ENCODE measurements around the gene COL23A1.

Gene COL23A1

DNA sequence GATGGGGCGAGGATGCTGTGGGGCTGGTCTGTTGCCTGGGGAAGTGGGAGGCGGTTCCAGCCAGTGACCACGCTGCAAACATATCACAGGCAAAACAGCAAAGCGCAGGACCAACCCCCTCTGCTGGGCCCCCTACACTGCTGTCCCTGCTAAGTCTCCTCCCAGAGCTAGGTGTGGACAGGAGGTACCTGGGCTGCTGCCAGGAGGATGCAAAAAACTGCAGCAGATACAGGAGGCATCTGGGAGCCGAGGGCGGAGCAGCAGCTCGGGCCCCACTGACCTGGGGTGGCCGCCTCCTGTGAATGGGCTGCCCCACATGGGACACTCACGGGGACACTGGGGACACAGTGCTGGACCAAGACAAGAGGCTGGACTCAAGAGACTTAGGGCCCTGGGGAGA is 309.6 kb downstream of the COL23A1 start:
- no peak for DNase-seq (ENCODE audit: low read depth)

DNA sequence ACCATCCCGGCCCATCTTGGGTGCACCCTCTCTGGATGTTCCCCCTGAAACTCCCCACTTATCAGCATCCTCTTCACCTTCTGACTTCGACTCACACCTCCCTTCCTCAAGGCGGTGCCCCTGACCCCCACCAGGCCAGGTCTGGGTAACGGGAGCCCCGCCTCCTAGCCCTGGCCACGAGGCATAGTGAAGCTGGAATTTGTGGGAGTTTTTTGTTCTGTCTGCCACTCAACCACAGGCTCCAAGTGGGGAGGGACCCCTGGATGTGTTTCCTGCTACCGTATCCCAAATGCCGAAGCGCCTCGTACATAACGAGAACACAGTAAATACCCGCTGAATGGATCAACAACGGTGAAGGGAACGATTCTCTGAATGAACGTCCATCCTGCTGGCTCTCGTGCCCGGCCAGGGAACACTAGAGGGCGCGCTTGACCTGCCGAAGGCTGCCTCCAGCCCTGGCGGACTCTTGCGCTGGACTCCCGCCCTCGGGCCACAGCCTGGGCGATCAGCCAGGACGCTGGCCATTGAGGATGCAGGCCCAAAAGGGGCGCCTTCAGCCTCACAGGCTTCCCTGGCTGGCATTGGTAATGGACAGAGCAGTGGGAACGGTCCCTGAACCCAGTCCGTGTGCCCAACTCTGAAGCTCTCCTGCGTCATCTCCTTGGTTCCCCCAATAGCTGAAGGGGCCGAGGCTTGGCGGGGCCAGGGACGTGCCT is 310.3 kb downstream of the COL23A1 start:
- peak; percentile 13 for DNase-seq (ENCODE audit: low read depth)

DNA sequence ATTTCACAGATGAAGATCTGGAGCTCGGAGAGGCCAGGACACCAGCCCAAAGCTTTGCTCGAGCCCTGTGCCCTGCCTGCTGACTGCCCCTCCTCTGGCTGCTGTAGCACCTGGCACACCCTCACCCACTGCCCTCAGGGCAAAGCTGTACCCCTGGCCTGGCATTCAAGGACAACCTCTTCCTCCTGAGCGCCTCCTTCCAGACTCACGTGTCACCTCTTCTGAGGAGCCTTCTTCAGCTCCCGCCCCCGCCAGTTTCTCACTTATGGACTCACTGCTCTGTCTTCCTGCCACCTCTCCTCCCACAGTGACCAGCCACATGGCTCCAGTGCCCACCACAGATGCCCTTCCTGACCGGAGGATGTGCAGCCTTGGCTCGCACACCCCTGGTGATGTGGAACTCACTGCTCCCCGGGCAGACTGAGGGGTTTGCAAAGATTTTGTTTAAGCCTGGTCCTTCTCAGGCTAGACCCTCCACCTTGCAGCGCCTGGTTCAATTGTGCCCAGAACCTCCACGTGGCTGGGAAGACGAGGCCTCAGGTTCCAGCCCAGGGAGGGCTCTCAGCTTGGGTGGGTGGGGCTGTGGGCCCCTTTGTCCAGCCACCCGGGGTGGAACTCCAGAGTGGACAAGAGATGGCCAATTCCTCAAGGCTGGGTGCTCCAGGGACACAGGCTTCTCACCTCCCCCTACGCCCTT is 311.0 kb downstream of the COL23A1 start:
- no peak for DNase-seq (ENCODE audit: low read depth)

DNA sequence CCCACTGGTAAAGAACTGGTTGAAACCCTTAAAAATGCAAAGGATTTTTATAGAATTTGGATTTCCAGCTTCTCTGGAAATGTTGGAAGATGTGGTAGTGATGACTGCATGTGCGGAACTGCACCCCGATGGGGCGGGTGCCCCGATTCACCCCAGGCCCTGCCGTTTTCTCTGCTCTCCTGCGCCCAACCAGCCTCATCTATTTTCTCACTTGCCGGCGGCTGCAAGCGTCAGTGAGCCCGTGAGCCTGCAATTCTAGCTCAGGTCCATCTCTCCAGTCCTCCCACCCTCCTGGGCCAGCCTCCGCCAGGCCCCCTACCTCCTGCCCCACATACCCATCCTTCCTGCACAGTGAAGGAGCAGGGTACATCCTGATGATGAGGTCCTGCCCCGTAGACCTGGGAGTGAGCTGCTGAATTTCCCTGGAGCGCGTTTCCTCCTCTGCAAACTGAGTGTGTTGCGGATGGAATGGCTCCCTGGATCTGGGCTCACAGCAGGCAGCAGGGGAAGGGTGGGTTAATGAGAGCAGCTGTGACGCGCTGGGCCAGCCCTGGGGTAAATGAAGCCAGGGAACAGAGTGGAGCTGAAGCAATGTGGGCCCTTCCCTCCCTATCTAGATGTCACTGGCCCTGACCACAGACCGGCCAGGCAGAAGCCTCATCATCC is 311.7 kb downstream of the COL23A1 start:
- DNase-seq (ENCODE audit: low read depth) = no peak

DNA sequence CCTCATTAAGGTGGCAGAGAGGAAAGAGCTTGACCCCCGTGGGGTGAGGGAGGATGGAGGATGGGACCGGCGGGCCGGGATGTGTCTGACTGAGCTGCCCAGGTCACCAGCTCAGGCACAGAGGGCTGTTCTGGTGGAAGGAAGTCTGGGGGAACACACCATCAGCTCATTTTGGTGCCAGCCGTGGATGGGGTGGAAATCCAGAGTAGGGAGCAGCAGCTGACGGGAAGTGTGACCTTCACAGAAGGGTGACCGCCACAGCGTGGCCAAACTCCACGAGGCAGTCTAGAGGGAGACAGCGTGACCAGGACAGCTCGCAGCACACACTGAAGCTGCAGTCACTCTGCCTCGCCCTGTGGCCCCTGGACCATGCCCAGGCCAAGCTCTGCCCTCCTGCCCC is 312.3 kb downstream of the COL23A1 start:
- DNase-seq (ENCODE audit: low read depth) = no peak

DNA sequence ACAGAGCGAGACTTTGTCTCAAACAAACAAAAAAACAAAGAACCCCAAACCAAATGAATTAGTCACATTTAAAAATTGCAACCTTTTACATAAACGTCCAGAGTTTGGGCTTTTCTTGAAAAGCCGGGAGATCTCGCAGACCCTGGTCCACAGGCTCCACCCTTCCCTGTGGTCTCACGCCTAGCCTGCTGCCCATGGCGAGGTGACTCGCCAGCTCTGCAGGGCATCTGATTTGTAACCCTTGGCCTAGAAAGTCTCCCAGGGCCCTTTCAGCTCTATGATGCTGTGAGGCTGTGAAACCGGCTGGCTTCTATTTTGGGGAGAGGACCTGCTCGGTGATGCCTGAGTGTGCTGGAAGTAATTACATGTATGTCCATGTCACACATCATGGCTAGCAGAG is 312.8 kb downstream of the COL23A1 start:
- no peak for DNase-seq (ENCODE audit: low read depth)

DNA sequence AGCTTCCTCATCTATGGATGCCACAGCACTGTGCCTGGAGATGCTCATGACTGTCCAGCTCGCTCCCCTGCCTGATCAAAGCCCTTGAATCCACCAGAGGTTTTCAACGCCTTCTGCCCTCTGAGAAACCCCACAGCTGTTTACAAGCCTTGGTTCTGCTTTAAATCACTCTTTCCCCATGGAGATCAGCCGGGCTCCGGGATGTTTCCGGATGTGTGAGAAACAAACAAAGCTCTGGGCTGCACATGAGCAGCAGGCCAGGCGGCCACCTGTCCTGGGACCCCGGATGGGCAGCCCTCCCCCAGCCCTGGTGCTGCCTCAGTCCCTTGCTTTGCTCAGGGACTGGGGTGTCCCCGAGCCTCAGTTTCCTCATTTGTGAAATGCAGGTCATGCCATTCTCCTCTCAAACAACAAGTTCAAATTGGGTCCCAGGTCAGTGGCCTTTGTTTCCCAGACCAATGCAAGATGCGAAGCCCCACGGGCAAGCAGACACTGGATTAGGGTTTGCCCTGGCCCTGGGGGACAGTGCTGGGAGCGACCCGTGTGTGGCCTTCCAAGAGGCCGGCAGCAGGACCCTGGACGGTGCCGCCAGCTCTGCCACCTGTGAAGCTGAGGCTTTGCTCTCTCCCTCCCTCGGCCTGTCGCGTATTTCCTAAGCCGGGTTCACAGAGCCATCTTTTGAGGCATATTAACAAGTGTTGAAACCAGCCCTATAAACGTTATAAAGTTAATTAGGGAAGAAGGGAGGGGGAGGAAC is 315.2 kb downstream of the COL23A1 start:
- no peak for DNase-seq (ENCODE audit: low read depth)

DNA sequence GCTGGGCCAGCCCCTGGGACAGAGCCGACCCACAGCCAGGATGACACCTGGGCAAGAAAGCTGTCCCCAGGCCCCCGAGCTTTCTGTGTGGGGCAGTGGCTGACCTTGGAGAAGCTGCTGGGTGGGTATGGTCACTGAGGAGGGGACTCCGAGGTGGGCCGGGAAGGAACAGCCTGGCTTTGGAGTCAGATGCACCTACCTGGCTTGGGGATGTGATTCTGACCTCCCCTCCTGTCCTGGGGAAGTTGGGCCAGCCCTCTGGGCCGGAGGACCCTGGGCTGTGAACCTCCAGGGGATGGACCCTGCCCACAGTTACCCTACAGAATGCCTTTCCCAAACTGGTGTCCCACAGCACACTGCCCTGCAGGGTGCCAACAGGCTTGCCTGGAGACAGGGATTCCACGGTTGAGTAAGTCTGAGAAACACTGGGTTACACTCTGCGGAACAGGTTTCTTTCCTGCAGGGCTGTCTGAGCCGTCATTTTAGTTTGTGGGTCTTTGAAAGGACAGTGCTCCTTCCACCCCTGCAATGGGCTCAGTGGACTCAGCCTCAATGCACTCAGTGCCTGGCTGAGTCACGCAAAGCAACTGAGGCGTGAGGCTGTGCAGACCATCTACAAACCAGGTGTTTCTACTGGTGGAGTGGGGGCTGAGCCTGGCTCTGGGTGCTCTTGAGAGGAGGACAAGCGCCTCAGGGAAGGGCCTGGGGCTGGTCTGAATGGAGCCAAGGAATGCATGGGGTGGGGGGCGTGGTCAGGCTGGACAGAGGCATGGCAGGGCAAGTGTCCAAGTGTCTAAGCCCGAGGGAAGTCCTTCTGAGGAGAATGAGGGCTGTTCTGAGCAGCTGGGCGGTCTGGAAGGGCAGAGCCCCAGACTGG is 316.3 kb downstream of the COL23A1 start:
- no peak for DNase-seq (ENCODE audit: low read depth)

DNA sequence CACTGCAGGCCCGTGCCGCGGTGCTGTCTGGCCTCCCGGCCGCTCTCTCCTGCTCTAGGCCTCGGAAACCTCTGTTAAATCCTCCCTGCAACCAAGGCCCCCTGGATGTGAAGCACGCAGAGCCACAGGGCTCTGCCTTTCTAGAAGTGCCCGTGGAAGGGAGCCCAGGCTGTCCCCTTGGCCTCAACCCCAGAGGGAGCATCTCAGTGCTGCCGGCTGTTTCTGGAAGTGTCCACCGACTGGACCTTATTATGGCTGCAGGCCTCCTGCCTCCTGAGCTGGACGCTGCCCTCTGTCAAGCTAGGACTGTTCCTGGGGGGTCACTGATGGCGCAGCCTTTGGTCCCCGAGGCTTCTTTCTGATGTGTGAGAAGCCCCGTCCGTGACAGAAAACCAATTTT is 317.2 kb downstream of the COL23A1 start:
- DNase-seq (ENCODE audit: low read depth) = no peak

DNA sequence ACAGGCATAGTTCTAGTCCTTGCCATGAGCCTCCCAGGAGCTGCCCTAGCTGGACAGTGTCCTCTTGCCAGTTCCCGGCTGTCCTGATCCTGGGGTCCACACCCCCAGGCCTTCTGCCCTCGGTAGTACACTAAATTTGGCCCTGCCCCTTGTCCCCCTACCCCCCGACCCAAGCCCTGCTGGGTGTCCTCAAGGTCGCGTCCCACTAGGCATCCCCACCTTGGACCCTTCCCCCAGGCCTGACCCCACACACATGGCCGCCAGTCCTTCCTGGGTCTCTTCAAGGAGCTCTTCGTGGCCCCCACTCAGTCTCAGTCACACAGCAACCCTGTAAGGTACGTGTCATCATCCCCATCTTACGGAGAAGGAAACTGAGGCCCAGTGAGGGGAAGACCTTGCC is 317.6 kb downstream of the COL23A1 start:
- no peak for DNase-seq (ENCODE audit: low read depth)

DNA sequence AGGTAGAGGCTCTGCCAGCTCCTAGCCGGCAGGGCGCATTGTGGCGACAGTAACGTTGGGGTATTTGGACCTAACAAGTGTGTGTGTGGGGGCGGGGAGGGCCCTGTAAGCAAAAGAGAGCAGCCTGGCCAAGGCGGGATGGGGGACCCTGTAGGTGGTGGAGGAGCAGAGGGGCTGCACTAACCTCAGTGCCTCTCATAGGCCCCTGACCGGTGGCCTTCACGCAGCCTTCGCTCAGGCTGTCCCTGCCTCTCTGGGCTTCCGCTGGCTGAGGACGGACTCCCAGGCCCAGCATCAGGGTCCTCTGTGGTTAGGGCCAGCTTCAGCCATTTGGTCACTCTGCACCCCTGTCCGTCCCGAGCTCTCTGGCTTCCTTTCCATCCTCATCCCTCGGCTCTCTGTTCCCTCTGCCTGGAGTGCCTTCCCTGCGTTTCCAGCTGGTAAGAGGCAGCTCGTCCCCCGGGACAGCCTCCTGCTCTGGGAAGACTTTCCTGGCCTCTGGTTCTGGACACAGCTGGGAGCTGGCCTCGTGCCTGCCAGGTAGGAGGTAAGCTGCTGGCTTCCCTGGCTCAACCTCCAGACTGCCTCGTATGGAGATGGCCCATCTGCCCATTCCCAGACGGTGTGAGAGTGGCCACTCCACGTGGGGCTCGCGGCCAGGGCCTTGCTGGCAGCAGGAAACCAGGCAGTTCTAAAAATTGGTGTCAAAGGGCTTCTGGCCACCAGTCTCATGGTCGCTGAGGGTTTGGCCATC is 318.3 kb downstream of the COL23A1 start:
- DNase-seq (ENCODE audit: low read depth) = no peak

DNA sequence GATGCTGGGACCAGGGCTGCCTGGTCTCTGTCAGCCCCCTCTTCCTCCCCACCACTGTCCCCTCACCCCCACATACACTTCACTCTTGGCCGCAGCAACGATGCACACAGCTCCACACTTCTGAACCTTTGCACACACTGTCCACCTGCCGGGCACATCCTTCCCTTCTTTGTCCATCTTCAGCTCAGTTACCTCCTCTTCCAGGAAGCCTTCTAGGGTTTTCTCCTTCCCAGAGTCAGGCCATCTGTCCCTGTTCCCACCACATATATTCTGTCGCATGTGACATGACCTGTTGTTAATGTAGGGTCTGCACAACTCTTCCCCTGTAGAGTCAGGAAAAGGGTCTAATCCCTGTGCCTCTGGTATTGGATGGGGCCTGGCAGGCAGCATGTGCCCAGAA is 319.0 kb downstream of the COL23A1 start:
- no peak for DNase-seq (ENCODE audit: low read depth)

DNA sequence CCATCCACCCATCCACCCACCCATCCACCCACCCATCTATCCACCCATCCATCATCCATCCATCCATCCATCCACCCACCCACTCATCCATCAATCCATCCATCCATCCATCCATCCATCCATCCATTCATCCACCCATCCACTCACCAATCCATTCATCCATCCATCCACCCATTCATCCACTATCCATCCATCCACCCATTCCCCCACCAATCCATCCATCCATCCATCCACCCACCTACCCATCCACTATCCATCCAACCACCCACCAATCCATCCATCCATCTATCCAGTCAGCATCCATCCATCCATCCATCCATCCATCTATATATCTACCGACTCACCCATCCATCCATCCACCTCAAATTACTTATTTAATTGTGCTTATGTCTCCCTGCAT is 320.7 kb downstream of the COL23A1 start:
- DNase-seq (ENCODE audit: low read depth) = no peak

DNA sequence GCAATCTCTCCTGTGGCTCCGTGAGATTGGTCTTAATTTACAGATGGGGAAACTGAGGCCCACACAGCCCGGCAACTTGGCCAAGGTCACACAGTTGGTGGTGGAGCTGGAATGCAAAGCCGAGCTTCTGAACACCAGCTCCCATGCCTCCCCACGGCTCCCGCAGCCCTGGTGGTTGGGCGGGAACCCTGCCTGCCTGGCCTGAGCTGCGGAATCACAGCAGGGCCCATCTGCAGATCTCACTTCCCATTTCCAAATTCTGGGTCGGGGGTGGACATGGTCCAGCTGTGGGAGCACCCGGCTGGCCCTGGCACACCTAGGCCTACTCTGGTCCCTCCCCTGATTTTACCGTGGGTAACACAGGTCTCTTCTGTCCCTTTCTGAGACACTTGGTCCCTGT is 322.3 kb downstream of the COL23A1 start:
- no peak for DNase-seq (ENCODE audit: low read depth)

DNA sequence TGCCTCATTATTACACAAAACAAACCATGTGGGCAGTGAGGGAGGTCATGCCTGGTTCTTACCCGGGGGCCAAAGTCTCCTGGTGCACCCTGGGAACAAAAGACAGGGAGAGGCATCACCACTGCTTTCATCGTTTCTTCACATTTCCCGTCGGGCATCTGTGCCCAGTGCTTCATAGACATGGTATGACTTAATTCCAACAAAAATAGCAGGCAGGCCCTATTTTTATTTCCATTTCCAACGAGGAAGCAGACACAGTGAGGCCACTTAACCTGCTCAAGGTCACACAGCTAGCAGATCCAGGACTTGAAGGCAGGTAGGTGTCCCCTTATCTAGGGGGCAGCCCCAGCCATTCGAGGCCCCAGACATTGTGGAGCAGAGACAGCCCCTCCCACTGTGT is 322.9 kb downstream of the COL23A1 start:
- no peak for DNase-seq (ENCODE audit: low read depth)

DNA sequence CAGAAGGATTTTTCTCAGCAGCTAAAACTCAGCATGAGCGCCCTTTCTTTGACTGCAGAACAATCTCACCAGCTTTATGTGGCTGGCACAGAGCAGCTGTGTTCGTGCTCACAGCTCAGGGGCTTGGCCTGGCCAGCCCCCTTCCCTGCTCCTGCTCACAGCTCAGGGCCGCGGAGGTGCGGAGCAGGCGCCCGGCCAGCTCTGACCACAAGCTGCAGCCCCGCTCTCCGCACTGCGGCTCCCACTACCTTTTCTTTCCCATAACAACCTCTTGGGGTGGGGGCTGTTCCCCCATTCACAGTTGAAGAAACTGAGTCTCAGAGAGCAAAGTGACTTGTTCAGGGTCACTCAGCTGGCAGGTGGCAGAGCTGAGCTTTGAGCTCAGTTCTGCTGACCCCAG is 323.6 kb downstream of the COL23A1 start:
- DNase-seq (ENCODE audit: low read depth) = no peak

DNA sequence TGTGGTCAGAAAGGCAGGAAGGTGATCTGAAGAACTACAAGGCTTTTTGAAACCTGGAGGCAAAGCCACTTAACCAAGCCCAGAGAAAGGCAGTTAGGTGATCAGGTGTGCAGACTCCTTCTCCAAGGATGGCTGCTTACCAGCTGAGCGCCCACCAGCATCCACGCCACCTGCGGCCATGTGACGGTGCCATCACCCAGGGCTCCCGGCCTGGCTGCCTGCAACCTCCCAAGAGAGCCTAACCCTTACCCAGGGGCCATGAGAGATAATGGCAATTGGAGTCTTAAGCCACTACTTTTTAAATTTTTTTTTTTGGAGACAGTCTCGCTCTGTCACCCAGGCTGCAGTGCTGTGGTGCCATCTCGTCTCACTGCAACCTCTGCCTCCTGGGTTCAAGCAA is 324.4 kb downstream of the COL23A1 start:
- DNase-seq (ENCODE audit: low read depth) = no peak

DNA sequence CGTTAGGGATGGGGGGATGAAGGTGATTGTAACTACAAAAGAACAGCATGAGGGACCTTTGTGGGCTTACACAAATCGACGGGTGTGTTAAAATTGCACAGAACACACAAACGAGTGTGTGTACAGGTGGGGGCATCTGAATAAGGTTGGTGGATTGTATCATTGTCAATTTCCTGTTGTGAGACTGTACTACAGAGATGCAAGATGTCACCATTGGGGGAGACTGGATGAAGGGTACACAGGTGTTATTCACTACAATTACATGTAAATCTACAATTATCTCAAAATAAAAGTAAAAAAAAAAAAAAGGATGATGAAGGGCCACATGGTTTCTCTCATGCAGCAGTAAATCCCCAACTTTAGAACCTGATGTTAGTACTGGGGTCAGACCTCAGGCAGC is 326.1 kb downstream of the COL23A1 start:
- no peak for DNase-seq (ENCODE audit: low read depth)

DNA sequence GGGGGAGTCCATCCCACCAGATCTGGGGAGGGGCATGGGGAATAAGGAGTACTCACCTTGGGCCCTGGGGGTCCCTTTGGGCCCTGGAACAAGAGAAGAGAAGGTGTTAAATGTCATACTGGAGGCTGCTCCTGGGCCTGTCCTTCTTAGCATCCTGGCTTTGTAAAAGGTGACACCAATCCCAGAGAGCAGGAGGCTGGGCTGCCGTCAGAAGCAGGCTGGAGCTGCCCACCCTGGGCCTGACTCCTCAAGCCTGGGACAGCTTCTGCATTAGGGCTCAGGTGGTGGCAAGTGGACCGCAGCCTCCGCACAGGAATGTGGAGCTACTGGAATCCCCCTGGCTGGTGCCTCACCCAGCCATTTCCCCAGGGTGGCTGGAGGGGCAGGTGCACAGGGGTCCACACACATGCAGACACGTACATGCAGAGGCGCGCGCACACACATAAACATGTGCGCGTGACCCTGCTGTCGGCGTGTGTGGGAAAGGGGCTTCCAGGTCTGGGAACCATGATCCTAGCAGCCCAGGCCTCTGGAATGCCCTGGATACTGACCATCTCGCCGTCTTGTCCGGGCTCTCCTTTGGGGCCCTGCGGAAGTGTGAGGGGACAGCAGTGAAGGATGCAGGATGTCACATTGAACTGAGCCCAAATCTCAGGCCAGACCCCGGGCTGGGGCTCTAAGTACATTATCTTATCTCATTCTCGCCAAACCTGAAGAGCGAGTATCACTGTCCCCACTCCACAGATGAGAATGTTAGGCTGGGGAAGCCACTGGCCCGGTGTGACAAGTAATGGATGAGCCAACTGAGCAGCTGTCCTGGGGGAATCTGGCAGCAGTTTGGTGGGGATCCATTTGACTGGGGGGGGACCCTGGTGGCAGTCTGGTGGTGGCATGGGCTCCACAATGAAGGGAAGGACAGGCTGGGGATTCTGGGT is 328.3 kb downstream of the COL23A1 start:
- no peak for DNase-seq (ENCODE audit: low read depth)

Measured in activated T-helper 9 cell treated with anti-CD3 and anti-CD28 coated beads, Interleukin-2, amount 50 U/mL, for 16 hours (primary cell).